KBM-7 (cell line): ENCODE results near the gene GALK2.
A peak's percentile ranks its signal among the peaks of the same experiment; 100 is the strongest.
"Not testable (repeated sequence)": the region's sequence is repeated elsewhere in the genome, so short reads cannot be mapped to it uniquely, and the experiment has no call there.

ENCODE experiments used
- DNase-seq: peaks from one replicate; pipeline ENCODE4 v3.0.0-alpha.2; 2015
- in situ Hi-C: fragments of 300-500 bp; cut with MboI; formaldehyde crosslinking; loops from 2 replicates; pipeline ENCODE4 v1.14.3; 2020; ENCODE audit warnings: low sequenced_read_pairs, low pct_unique_long_range_greater_than_20kb, mixed read lengths

The GALK2 gene

GRCh38 chr15:49313650-49314049 is 143.6 kb downstream of the GALK2 start:
- no peak for DNase-seq
- in situ Hi-C loops, result no loop called here

- in situ Hi-C loops, result no loop called here
- no peak for DNase-seq
Observed at GRCh38 chr15:49314716-49315115, 144.7 kb downstream of the GALK2 start.

GRCh38 chr15:49315391-49315823 is 145.4 kb downstream of the GALK2 start:
- in situ Hi-C loops, result no loop called here

GRCh38 chr15:49320351-49320750 is 150.3 kb downstream of the GALK2 start:
- no peak for DNase-seq
- in situ Hi-C loops, result no loop called here

More at GRCh38 chr15:49315391-49315823, 145.4 kb downstream of the GALK2 start:
- no peak for DNase-seq

GRCh38 chr15:49323207-49323606 is 153.2 kb downstream of the GALK2 start:
- in situ Hi-C loops, result no loop called here
- DNase-seq, result no peak

- in situ Hi-C loops, result no loop called here
- no peak for DNase-seq
Observed at GRCh38 chr15:49327927-49328326, 157.9 kb downstream of the GALK2 start.

- in situ Hi-C loops, result no loop called here
- DNase-seq, result no peak
Observed at GRCh38 chr15:49328941-49329340, 158.9 kb downstream of the GALK2 start.

- DNase-seq, result no peak
- in situ Hi-C loops, result no loop called here
Observed at GRCh38 chr15:49330166-49330565, 160.1 kb downstream of the GALK2 start.

GRCh38 chr15:49331442-49331841 is 161.4 kb downstream of the GALK2 start:
- in situ Hi-C loops, result no loop called here
- DNase-seq, result no peak

- in situ Hi-C loops, result no loop called here
- no peak for DNase-seq
Observed at GRCh38 chr15:49331951-49332350, 161.9 kb downstream of the GALK2 start.

- DNase-seq, result no peak
- in situ Hi-C loops, result no loop called here
Observed at GRCh38 chr15:49339656-49340055, 169.6 kb downstream of the GALK2 start.

- DNase-seq, result no peak
- in situ Hi-C loops, result no loop called here
Observed at GRCh38 chr15:49343546-49343945, 173.5 kb downstream of the GALK2 start.

GRCh38 chr15:49354439-49354838 is 184.4 kb downstream of the GALK2 start:
- DNase-seq, in situ Hi-C loops: not testable (repeated sequence)

GRCh38 chr15:49361370-49361769 is 191.3 kb downstream of the GALK2 start:
- DNase-seq, result no peak

GRCh38 chr15:49366496-49366895 is 196.4 kb downstream of the GALK2 start:
- in situ Hi-C loops, result no loop called here
- no peak for DNase-seq

More at GRCh38 chr15:49361370-49361769, 191.3 kb downstream of the GALK2 start:
- in situ Hi-C loops, result no loop called here

- in situ Hi-C loops, result no loop called here
- peak; percentile 23 for DNase-seq
Observed at GRCh38 chr15:49370782-49371181, 200.7 kb downstream of the GALK2 start.

- in situ Hi-C loops, result no loop called here
- DNase-seq, result peak; percentile 14
Observed at GRCh38 chr15:49372366-49372765, 202.3 kb downstream of the GALK2 start.

- in situ Hi-C loops, result no loop called here
- DNase-seq, result peak; percentile 31
Observed at GRCh38 chr15:49379996-49380395, 209.9 kb downstream of the GALK2 start.

- no peak for DNase-seq
- in situ Hi-C loops, result no loop called here
Observed at GRCh38 chr15:49380912-49381311, 210.9 kb downstream of the GALK2 start.
